NCI-H1436 (cell line): ENCODE results near the gene THBS2.

Experiments
- DNase-seq: peaks from one replicate; lab custom pipeline; 2025; lab: John Stamatoyannopoulos, UW

THBS2 gene

DNA sequence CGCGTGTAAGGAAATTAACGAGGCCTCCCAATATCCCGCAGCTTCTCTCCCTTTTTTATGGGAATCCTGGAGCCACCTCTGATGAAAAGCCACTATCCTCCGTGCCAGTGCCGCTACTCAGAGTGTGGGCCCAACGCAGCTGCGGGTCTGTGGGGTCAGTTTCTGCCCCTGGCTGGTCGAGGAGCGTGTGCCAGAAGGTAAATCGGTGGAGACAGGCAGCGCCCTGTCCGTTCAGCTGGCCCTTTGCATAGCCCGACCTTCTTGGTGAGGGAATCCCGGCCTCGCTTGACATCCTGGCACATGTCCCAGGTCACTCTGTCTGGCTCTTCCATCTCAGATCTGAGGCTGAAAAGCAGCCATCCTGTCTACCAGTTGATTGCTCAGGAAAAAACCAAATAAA is 4.6 kb downstream of the THBS2 start:
- DNase-seq, result no peak

- DNase-seq, result no peak
These were observed 5.1 kb downstream of the THBS2 start for GRCh38 chr6:169248521-169248971.

DNA sequence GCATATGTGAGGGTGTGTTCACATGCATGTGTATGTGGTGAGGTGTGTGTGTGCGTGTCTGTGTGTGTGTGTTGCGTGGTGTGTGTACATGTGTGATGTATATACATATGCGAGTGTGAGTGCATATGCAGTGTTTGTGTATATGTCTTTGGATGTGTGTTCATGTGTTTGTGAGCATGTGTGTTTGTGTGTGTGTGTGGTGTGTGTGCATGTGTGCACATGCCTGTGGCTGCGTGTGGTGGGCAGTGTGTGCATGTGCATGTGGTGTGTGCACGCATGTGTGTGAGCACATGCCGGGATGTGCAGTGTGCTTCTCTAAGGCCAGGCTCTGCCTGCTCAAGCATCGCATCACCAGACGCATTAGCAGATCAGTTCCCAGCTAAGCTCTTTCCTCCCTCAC is 5.7 kb downstream of the THBS2 start:
- no peak for DNase-seq

- DNase-seq, result no peak
These were observed 6.2 kb downstream of the THBS2 start for GRCh38 chr6:169247419-169247818.

DNA sequence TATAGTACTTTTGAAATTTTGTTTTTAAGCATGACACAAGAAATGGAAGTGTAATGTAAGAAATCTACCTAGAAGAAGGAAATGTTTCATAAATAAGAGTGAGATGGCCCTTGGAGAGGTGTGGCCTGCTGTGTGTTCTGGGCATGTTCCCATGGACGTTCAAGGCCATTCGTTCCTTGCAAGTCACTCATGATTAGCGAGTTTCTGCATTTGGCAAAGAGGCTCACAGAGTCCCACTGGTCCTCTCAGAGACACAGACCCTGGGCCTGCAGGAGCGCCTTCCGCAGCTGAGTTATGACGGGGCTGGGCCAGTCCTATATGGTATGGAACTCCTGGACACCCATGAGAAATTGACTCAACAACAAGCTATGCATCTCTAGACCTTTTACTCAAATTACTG is 7.2 kb downstream of the THBS2 start:
- no peak for DNase-seq

DNA sequence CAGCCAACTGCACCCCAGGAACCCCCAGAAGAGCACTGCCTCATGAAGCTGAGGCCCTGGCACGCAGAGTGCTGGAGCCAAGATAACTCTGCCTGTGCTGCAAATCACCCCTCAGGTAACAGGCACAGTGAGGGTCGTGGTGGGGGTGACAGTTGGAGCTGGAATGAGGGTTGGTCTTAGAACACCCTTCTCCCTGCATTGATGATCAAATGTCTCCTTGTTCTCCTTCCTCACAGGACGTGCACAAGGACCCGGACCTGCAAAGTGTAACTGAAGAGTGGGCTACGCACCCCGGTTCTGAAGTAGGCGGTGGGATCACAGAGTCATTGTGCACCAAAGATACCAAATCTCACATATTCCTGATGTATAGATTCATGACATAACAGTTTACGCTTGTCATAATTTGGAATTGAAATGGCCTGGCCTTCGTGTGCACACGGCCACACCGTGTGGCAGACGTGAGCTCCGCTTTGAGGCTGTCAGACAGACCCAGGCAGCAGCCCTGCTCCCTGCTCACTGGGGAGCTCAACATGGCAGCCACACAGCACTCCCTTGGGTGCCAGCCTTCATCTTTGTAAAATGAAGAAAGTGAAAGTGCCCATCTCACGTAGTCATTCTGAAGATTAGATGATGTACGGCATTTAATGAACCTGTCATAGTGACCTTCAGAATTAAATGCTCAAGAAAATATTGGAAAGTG is 8.8 kb downstream of the THBS2 start:
- no peak for DNase-seq

- no peak for DNase-seq
These were observed 10.0 kb downstream of the THBS2 start for GRCh38 chr6:169243661-169244060.

- no peak for DNase-seq
These were observed 10.5 kb downstream of the THBS2 start for GRCh38 chr6:169243186-169243585.

- DNase-seq, result no peak
These were observed 11.8 kb downstream of the THBS2 start for GRCh38 chr6:169241688-169242350.

GRCh38 chr6:169240591-169241390 is 12.9 kb downstream of the THBS2 start:
- DNase-seq, result no peak

GRCh38 chr6:169240125-169240524 is 13.5 kb downstream of the THBS2 start:
- no peak for DNase-seq

DNA sequence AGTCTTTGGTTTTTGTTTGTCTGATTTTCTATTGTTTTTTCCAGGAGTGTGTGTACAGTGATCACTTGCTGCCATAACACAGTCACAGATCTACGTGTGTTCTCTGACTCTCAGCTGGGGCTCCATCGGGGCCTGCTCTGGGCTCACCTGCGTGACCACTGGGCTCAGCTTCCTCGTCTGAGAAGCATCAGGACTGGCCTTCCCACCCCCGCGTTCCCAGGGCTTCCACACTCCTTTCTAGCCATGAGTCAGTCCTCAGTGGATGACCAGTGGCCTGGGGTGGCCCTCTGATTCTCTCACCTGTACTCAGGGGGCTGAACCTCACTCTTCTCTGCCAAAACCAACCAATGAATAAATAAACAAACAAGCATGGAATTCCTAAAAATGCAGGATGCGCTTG is 14.5 kb downstream of the THBS2 start:
- no peak for DNase-seq

DNA sequence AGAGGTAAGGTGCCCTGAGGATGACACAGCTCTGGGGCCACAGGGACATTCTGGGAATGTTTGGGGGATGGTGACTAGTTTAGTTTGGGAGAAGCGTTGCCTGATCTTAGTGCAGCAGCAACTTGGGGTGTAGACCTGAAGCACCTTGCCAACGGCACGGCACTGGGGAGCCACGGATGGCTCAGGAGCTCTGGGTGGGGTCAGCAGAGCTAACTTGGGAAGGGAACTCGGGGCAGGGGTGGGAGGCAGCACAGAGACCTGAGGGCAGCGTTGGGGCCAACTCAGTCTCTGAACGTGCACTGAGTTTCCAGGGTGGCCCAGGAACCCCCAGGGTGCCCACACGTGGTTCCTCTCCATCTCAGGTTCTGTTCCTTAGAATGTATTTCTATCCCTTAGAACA is 14.9 kb downstream of the THBS2 start:
- DNase-seq, result no peak

DNA sequence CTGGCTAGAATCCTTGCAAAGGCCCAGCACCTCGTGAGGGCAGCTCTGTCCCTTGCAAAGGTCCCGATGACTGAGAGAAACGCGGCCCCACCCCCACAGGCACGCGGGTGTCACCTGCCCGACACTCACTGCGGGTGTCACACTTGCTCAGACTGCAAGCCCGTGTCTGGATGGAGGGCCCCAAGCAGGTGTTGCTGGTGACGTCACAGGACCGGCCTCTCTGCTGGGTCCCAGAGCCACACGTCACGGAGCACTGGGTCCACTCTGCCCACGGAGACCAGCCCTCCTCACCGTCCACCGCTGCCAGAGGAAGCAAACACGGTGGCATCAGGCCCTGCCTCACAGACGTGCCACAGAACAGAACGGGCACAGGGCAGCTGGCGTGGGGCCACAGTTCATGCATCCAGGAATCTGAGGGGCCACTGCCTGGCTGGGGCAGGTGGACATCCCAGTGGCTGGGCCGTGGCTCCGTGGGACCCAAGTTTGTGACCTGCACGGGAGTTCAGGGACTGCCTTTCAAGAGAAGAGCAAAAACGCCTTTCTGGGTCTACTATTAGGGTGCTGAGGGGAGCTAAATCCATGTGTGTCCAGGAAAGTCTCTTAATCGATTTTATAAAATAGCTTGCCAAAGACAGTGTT is 16.0 kb downstream of the THBS2 start:
- no peak for DNase-seq

- DNase-seq, result no peak
These were observed 16.7 kb downstream of the THBS2 start for GRCh38 chr6:169236988-169237387.

- no peak for DNase-seq
These were observed 17.1 kb downstream of the THBS2 start for GRCh38 chr6:169236545-169236944.

GRCh38 chr6:169235286-169235685 is 18.4 kb downstream of the THBS2 start:
- DNase-seq, result no peak

DNA sequence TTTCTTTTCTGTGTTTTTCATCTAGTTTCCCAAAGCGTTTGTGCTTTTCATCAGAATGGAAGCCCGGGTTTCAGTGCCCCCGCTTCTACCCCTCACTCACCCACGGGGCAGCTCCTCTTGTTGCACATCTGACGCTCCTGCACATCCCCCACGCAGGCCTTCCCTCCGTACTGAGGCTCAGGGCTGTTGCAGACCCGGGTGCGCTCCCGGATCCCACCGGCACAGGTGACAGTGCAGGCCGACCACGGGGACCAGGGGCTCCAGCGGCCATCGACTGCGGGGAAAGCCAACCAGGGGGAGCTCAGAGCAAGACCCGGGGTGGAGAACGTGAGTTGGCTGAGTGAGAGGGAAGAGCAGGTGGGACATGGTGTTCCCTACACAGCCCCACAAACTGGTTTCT is 19.0 kb downstream of the THBS2 start:
- DNase-seq, result no peak

GRCh38 chr6:169233832-169234231 is 19.8 kb downstream of the THBS2 start:
- no peak for DNase-seq

- no peak for DNase-seq
These were observed 20.5 kb downstream of the THBS2 start for GRCh38 chr6:169233181-169233580.

DNA sequence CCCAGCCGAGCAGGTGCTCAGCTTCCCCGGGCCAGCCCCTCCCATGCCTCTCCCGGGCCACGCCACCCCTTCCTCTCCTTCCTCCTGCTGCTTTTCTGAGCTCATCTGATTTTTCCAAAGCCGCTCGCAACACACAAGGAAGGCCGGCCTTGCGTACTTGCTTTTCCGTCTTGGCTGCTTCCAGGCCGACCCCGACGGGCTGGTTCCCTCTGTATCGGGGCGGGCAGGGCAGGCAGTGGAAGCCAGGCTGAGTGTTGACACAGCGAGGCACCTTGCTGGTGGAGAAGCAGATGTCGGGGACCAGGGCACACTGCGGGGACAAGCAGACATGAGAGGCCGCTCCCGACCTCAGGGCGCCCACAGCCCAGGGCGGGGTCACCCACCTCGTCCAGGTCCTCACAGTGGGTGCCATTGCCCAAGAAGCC is 21.1 kb downstream of the THBS2 start:
- no peak for DNase-seq

GRCh38 chr6:169231790-169232506 is 21.7 kb downstream of the THBS2 start:
- no peak for DNase-seq
